NOMO-1 treated with DMSO at 0.1 percent for 48 hours (cell line): ENCODE data around the gene GPD1.
A peak's percentile ranks its signal among the peaks of the same experiment; 100 is the strongest.

ENCODE experiments used
- DNase-seq: peaks from one replicate; lab custom pipeline; 2025; ENCODE audit not compliant: unreplicated experiment; lab: John Stamatoyannopoulos, UW

The GPD1 gene

GRCh38 chr12:50103767-50104321, at the start of gene GPD1:
Gene GPD1, plus strand, starts transcription at chr12:50104008. Its CDS starts 43 bp downstream, at chr12:50104051.
- no peak for DNase-seq

DNA sequence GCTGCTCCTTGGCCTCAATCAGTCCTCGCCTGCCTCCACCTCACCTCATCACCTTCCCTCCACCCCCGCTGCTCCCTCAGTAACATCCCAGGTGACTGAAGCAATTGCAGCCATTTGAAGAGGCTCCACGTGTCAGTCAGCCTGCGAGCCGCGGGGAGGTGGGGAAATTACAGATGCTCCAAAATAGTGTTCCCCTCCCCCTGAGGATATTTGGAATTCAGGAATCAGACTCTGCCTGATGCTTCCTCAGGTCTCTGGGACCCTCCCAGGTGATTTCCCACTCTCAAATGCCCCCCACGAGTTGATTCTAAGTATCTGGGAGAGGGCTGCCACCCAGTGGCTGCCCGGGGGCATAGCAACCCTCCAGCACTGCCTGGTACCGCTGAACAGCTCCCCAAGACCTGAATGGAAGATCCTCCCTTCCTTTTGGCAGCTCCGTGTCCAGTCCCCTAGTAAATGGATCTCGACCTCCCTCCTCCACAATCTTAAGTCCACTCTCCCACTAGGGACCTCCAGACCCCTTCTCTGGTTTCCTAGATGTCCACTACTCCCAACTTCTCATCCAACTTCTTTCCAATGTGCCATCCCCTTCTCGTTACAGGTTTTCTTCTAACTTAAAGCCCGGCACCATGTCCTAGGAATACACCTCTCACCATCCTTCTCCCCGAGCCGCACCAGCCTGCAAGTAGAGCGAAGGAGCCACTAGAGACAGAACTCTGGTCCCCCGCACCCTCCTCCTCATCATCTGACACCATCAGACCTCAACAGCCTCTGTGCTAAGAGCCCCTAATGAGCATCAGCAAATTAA, 47.8 kb upstream of the GPD1 start:
- DNase-seq = peak; percentile 36

DNA sequence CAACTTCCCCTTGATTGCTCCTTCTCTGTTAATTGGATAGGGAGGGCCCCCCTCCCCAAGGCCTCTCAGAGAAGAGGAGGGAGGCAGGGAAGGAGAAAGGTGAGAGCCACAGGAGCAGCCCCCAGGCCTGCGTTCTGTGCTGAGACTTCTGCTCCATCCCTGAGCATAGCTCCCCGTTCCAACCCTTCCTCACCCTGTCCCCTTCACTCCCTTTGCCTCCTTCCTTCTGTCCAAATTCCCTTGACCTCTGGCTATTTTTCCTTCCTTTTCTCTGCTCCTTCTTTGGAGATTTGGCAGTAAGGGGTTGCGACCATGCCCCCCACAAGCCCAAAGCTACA, 47.2 kb upstream of the GPD1 start:
- no peak for DNase-seq

GRCh38 chr12:50057000-50057841, 46.6 kb upstream of the GPD1 start, which contains the start of gene ASIC1:
Gene ASIC1, plus strand, starts transcription at chr12:50057596. Its CDS starts 1,171 bp downstream, at chr12:50058767.
- DNase-seq = peak; percentile 22

GRCh38 chr12:50057896-50058670, 45.7 kb upstream of the GPD1 start:
- DNase-seq = no peak

DNA sequence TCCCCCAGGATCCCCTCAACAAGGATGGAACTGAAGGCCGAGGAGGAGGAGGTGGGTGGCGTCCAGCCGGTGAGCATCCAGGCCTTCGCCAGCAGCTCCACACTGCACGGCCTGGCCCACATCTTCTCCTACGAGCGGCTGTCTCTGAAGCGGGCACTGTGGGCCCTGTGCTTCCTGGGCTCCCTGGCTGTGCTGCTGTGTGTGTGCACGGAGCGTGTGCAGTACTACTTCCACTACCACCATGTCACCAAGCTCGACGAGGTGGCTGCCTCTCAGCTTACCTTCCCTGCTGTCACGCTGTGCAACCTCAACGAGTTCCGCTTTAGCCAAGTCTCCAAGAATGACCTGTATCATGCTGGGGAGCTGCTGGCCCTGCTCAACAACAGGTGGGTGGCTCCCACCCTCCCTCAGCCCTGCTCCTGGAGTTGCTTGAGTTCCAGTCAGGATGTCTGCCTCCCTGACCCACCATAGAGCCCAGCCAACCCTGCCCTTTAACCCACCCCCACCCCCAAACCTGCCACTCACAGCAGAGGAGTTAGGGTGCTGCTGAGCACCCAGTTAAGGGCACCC, 45.0 kb upstream of the GPD1 start:
- no peak for DNase-seq

DNA sequence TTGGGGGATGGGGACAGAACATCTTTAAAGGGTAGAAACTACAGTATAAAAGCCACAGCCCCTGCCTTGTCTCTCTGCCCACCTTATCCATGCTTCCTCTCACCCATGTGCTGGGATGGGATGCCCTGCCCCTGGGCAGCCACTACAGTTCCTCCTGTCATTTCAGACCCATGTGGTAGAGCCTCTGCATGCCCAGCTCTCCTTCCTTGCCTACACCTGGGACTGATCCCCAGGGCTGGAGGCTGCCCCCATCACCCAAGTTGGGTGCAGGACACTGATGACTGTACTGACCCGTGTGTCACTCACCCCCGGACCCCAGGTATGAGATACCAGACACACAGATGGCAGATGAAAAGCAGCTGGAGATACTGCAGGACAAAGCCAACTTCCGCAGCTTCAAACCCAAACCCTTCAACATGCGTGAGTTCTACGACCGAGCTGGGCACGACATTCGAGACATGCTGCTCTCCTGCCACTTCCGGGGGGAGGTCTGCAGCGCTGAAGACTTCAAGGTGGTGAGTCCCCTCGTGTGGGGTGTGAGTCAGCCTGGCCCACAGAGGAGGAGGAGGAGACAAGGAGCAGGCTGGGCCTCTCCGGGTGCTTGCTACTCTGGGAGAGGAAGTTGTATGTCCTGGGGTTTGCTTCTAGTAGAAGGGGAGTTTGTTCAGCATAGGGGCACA, 44.2 kb upstream of the GPD1 start:
- DNase-seq = peak; percentile 57

DNA sequence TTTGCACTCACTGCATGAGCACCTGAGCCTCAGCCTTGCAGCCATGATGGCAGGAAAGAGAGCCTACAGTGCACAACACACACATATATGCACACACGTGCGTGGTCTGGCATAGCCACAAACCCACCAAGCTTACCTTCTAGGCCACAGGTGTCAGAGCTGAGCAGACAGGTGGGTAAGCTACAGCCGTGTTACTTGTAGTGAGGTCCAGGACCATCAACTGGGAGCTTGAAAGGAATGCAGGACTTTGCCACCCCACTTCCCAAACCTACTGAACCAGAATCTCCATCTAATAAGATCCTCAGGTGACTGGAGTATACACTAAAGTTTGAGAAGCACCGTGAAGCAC, 43.7 kb upstream of the GPD1 start:
- DNase-seq = no peak

DNA sequence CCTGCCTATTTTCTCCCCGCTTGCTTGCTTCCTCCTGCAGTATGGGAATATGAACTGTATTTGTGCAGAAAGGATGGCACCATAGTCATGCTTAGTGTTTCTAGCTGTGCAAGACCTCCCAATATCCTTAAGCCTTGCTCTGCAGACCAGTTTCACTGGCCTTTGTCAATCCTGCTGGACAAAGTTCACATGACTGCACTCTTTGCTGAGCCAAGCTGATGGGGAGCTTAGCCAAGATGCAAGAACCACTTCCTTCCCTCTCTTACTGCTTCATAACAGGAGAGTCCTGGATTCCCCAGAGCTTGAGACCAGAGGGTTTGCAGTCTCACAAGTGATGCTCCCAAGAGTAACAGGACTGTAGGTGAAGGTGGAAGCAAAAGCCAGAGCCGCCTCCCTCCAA, 42.6 kb upstream of the GPD1 start:
- DNase-seq = no peak

GRCh38 chr12:50061946-50062686, 41.7 kb upstream of the GPD1 start:
- DNase-seq = no peak

GRCh38 chr12:50062728-50063460, 40.9 kb upstream of the GPD1 start:
- no peak for DNase-seq

GRCh38 chr12:50065726-50066310, 38.0 kb upstream of the GPD1 start:
- no peak for DNase-seq

- no peak for DNase-seq
Measured at GRCh38 chr12:50066402-50066801, 37.4 kb upstream of the GPD1 start.

GRCh38 chr12:50069069-50069468, 34.7 kb upstream of the GPD1 start:
- DNase-seq = no peak

DNA sequence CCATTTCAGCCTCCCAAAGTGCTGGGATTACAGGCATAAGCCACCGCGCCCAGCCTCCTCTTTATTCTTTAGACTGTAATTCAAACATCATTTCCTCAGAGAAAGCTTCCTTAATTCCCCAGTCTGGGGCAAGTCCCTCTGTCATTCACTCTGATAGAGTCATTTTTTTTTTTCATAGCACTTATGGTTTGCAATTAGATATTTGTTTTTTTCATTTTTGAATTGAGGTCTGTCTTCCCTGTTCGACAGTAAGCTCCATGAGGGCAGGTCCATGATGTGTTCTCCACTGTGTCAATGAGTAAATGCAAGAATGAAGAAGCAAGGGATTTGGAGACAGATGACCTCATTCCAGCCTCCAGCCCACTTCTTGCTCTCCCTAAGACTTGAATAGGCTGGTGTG, 34.3 kb upstream of the GPD1 start:
- no peak for DNase-seq

GRCh38 chr12:50070314-50071060, 33.3 kb upstream of the GPD1 start:
- DNase-seq = peak; percentile 69

GRCh38 chr12:50072198-50072907, 31.5 kb upstream of the GPD1 start:
- no peak for DNase-seq
